Measurements from ENCODE around the gene NPAS3. TPM values are rescaled to one million over a fixed set of nuclear protein-coding genes. Genes with fewer than 3 reads are reported as not detected.

NPAS3 gene
- total and polyA plus RNA-seq, 4 donors = 0.07 to 0.09 (median 0.08) TPM; not detected in 1

DNA sequence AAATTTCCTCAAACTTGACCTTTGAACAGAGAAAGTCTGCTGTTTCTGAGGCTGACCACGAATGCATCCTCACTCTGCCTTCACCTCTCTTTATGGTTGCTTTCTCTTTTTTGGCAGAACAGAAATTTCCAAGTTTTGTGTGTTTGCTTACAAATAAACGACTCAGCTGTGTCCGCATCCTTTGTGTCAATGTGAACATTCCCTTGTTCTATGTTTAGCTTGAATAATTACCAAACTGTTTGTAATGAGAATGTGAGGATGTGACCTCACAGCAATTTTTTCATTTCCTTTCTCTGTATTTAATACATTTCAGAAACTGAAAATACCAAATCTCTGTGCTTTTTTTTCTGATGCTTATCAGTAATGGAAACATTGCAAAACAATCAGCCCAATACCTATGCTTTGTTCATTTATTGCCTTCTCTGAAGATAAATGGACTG, 601.3 kb downstream of the NPAS3 start (continued):
- no peak for TF ChIP-seq HNF4A (conservative IDR thresholded peaks at IDR 0.05)
- TF ChIP-seq FOXA2 (IDR thresholded peaks at IDR 0.05) = no peak

GRCh38 chr14:33541171-33541570, 602.5 kb downstream of the NPAS3 start:
- WGBS = 91% methylated on average over 2 of the region's 2 CpGs
- H3K9me3 ChIP-seq (ENCODE audit: control insufficient read depth in 4 of 4, low read length in 3 of 4) = no peaks in the 10 kb centered on the region
- no peaks in the 10 kb centered on the region for H3K27me3 ChIP-seq (ENCODE audit: control insufficient read depth in 4 of 4, insufficient read depth in 4 of 4, low read length in 3 of 4)
- no peak overlapping the region for H3K27ac ChIP-seq (ENCODE audit: low read depth in 1 of 2, low read length in 2 of 2)
- H3K4me1 ChIP-seq (ENCODE audit: control insufficient read depth in 4 of 4, insufficient read depth in 4 of 4, low read length in 3 of 4) = no peaks in the 10 kb centered on the region
- H3K4me3 ChIP-seq (ENCODE audit: low read depth in 1 of 3, low read length in 3 of 3) = no peak overlapping the region
- TF ChIP-seq ATF3 (IDR thresholded peaks at IDR 0.05) (no peak), EGR1 (IDR thresholded peaks at IDR 0.05; ENCODE audit: low read depth in 2 of 2) (no peak), TAF1 (conservative IDR thresholded peaks at IDR 0.05) (no peak), GABPA (IDR thresholded peaks at IDR 0.05 in 1 of 2, conservative IDR thresholded peaks at IDR 0.05 in 1 of 2) (no peak), REST (IDR thresholded peaks at IDR 0.05) (no peak), HNF4A (conservative IDR thresholded peaks at IDR 0.05) (no peak), NR2F2 (IDR thresholded peaks at IDR 0.05) (no peak), CTCF (IDR thresholded peaks at IDR 0.05; ENCODE audit: low read depth, low read length, missing input control) (no peak)
- TF ChIP-seq, protein P1, sequence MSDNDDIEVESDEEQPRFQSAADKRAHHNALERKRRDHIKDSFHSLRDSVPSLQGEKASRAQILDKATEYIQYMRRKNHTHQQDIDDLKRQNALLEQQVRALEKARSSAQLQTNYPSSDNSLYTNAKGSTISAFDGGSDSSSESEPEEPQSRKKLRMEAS (IDR thresholded peaks at IDR 0.05) = no peak
- DNase-seq (ENCODE audit: low spot score) = no peak
- no peaks in the 10 kb centered on the region for H3K36me3 ChIP-seq (ENCODE audit: control insufficient read depth in 4 of 4, insufficient read depth in 3 of 4, low read depth in 1 of 4, low read length in 3 of 4)
- no peak overlapping the region for H3K9ac ChIP-seq (ENCODE audit: low read depth in 1 of 2, low read length in 2 of 2)

GRCh38 chr14:33542338-33543287, 603.9 kb downstream of the NPAS3 start:
- Histone ChIP-seq H3K27me3 (ENCODE audit: control insufficient read depth in 4 of 4, insufficient read depth in 4 of 4, low read length in 3 of 4) (no peaks in the 10 kb centered on the region), H3K4me3 (ENCODE audit: low read depth in 1 of 3, low read length in 3 of 3) (no peak overlapping the region), H3K36me3 (ENCODE audit: control insufficient read depth in 4 of 4, insufficient read depth in 3 of 4, low read depth in 1 of 4, low read length in 3 of 4) (no peaks in the 10 kb centered on the region), H3K4me1 (ENCODE audit: control insufficient read depth in 4 of 4, insufficient read depth in 4 of 4, low read length in 3 of 4) (no peaks in the 10 kb centered on the region), H3K9me3 (ENCODE audit: control insufficient read depth in 4 of 4, low read length in 3 of 4) (no peaks in the 10 kb centered on the region), H3K9ac (ENCODE audit: low read depth in 1 of 2, low read length in 2 of 2) (no peak overlapping the region), H3K27ac (ENCODE audit: low read depth in 1 of 2, low read length in 2 of 2) (no peak overlapping the region)
- no peak for DNase-seq (ENCODE audit: low spot score)
- 65% methylated on average over 11 of the region's 11 CpGs for WGBS
- TF ChIP-seq HNF4A (conservative IDR thresholded peaks at IDR 0.05) (no peak), REST (IDR thresholded peaks at IDR 0.05) (no peak), TAF1 (conservative IDR thresholded peaks at IDR 0.05) (no peak), ATF3 (IDR thresholded peaks at IDR 0.05) (no peak), NR2F2 (IDR thresholded peaks at IDR 0.05) (no peak), GABPA (IDR thresholded peaks at IDR 0.05 in 1 of 2, conservative IDR thresholded peaks at IDR 0.05 in 1 of 2) (no peak), YY1 (IDR thresholded peaks at IDR 0.05) (no peak), RAD21 (IDR thresholded peaks at IDR 0.05) (no peak), SP1 (IDR thresholded peaks at IDR 0.05) (no peak), HNF4G (IDR thresholded peaks at IDR 0.05) (no peak)
- TF ChIP-seq, protein P2, sequence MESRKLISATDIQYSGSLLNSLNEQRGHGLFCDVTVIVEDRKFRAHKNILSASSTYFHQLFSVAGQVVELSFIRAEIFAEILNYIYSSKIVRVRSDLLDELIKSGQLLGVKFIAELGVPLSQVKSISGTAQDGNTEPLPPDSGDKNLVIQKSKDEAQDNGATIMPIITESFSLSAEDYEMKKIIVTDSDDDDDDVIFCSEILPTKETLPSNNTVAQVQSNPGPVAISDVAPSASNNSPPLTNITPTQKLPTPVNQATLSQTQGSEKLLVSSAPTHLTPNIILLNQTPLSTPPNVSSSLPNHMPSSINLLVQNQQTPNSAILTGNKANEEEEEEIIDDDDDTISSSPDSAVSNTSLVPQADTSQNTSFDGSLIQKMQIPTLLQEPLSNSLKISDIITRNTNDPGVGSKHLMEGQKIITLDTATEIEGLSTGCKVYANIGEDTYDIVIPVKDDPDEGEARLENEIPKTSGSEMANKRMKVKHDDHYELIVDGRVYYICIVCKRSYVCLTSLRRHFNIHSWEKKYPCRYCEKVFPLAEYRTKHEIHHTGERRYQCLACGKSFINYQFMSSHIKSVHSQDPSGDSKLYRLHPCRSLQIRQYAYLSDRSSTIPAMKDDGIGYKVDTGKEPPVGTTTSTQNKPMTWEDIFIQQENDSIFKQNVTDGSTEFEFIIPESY (IDR thresholded peaks at IDR 0.05) = no peak
- TF ChIP-seq, protein P1 (IDR thresholded peaks at IDR 0.05) = no peak

All from liver (tissue), 9 donors.